Measurements from ENCODE around the gene GAS7. TPM values are rescaled to one million over a fixed set of nuclear protein-coding genes. Genes with fewer than 3 reads are reported as not detected.

The GAS7 gene
- total and polyA plus RNA-seq, 9 of the 15 experiments (the other 6 are each of a cell fraction or from before 2014, with no cell fraction given), result 0.11 to 0.33 TPM; not detected in 7

DNA sequence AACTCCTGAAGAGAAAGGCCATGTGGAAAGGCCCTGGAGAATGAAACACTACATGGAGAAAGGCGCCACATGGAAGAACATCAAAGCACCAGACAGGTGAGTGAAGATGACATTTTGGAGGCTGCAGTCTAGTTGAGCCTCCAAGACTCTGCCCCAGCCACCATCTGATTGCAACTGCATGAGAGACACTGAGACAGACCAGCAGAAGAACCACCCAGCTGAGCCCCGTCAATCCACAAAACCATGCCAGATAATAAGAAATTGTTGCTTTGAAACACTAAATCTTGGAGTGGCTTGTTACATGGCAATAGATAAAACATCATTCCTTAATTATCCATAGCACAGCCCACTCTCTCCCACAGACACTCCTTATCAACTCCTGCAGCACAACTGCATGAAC, 4.8 kb downstream of the GAS7 start:
- no peak for ATAC-seq
- H4K20me1 ChIP-seq (replicated peaks; ENCODE audit: control insufficient read depth, insufficient read depth, low read length), result no peaks in the 10 kb centered on the region
- DNase-seq (ENCODE audit: extremely low read depth in 1 of 4, low spot score in 3 of 4), result no peak
- no peaks in the 10 kb centered on the region for H3K36me3 ChIP-seq (ENCODE audit: control insufficient read depth, insufficient read depth, low read length)
- no TSS peak for BruUV-seq (replicated peaks)
- POLR2A ChIA-PET, result interaction anchor here (0.7 kb wide), 1 partner anchor 22 kb away, joined by 3 read pairs; no protein-coding TSS in a partner anchor
- H3K9me3 ChIP-seq (replicated peaks; ENCODE audit: control insufficient read depth, insufficient read depth, low read depth, low read length), result no peaks in the 10 kb centered on the region
- no peaks in the 10 kb centered on the region for H3K4me1 ChIP-seq (replicated peaks in 1 of 2; ENCODE audit: control insufficient read depth in 2 of 2, insufficient read depth in 2 of 2, low read length in 2 of 2)
- TF ChIP-seq TFAM (CRISPR knock-in tag; conservative IDR thresholded peaks at IDR 0.05) (no peak), CBX3 (IDR thresholded peaks at IDR 0.05; ENCODE audit: borderline replicate concordance in 1 of 2, low read length in 2 of 2) (no peak), PPARD (CRISPR knock-in tag; IDR thresholded peaks at IDR 0.05) (no peak), ZNF212 (CRISPR knock-in tag; IDR thresholded peaks at IDR 0.05) (no peak), POLR2AphosphoS2 (IDR thresholded peaks at IDR 0.05; ENCODE audit: low read length) (no peak), YBX1 (IDR thresholded peaks at IDR 0.05) (no peak), U2AF1 (optimal IDR thresholded peaks at IDR 0.05; ENCODE audit: low read depth, low read length) (no peak), TSC22D4 (tag; IDR thresholded peaks at IDR 0.05) (no peak), MEIS2 (IDR thresholded peaks at IDR 0.05; ENCODE audit: partially characterized antibody) (no peak), ZNF184 (CRISPR knock-in tag; IDR thresholded peaks at IDR 0.05) (no peak), HIVEP1 (CRISPR knock-in tag; IDR thresholded peaks at IDR 0.05) (no peak), XRCC3 (IDR thresholded peaks at IDR 0.05) (no peak), IRF2 (CRISPR knock-in tag; IDR thresholded peaks at IDR 0.05) (no peak), ZFPM2 (CRISPR knock-in tag; IDR thresholded peaks at IDR 0.05) (no peak), RFX5 (IDR thresholded peaks at IDR 0.05; ENCODE audit: low read depth, low read length) (no peak), ZNF316 (IDR thresholded peaks at IDR 0.05) (no peak), ARHGAP35 (IDR thresholded peaks at IDR 0.05; ENCODE audit: partially characterized antibody) (no peak), PML (IDR thresholded peaks at IDR 0.05; ENCODE audit: low read length) (no peak)
- TF ChIP-seq, protein P1, sequence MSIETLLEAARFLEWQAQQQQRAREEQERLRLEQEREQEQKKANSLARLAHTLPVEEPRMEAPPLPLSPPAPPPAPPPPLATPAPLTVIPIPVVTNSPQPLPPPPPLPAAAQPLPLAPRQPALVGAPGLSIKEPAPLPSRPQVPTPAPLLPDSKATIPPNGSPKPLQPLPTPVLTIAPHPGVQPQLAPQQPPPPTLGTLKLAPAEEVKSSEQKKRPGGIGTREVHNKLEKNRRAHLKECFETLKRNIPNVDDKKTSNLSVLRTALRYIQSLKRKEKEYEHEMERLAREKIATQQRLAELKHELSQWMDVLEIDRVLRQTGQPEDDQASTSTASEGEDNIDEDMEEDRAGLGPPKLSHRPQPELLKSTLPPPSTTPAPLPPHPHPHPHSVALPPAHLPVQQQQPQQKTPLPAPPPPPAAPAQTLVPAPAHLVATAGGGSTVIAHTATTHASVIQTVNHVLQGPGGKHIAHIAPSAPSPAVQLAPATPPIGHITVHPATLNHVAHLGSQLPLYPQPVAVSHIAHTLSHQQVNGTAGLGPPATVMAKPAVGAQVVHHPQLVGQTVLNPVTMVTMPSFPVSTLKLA (conservative IDR thresholded peaks at IDR 0.05), result no peak
- no peak overlapping the region for H3K27ac ChIP-seq (ENCODE audit: extremely low read depth, low read depth, low read length)
- no peak overlapping the region for H3K4me3 ChIP-seq
- intact Hi-C loops (cut with micrococcal nuclease) (no loop called here), in situ Hi-C loops (cut with MboI) (no loop called here)
- CTCF ChIA-PET (ENCODE audit: low intra/inter-chr PET ratio), result no interaction called here
- WGBS (ENCODE audit: insufficient coverage, low coverage, missing lambda C conversion rate), result 0% methylated on average over 2 of the region's 2 CpGs
- H2AFZ ChIP-seq (ENCODE audit: low read depth, low read length), result no peak overlapping the region
- H3K9me1 ChIP-seq (ENCODE audit: control insufficient read depth, insufficient read depth, low read length), result no peaks in the 10 kb centered on the region
- H3K79me2 ChIP-seq (ENCODE audit: control insufficient read depth, insufficient read depth, low read length), result no peaks in the 10 kb centered on the region
- H3K4me2 ChIP-seq (ENCODE audit: insufficient read depth, low read length), result no peak overlapping the region
- no peaks in the 10 kb centered on the region for H3K27me3 ChIP-seq (ENCODE audit: control insufficient read depth in 2 of 2, insufficient read depth in 2 of 2, low read length in 2 of 2)
- FAIRE-seq, result no peak
- no peak overlapping the region for H3K9ac ChIP-seq (ENCODE audit: insufficient read depth in 1 of 2, low read depth in 2 of 2, low read length in 2 of 2)
